Muscle layer of colon (tissue), 2 donors: ENCODE data around the gene MYL4.
"Not testable (repeated sequence)": the region's sequence is repeated elsewhere in the genome, so short reads cannot be mapped to it uniquely, and the experiment has no call there.

Source experiments
- H3K27ac ChIP-seq: one replicate; pipeline ENCODE4 v1.7.0; 2013; ENCODE audit warnings: low read depth, mild to moderate bottlenecking, low read length, moderate library complexity
- H3K27me3 ChIP-seq, 2 donors: one replicate each; pipeline ENCODE4 v1.7.0; 2013; ENCODE audit warnings: low read length in 2 of 2, mild to moderate bottlenecking in 2 of 2; ENCODE audit not compliant: insufficient read depth in 2 of 2, control insufficient read depth in 1 of 2
- H3K36me3 ChIP-seq: one replicate; pipeline ENCODE4 v1.7.0; 2013; ENCODE audit warnings: mild to moderate bottlenecking, low read length; ENCODE audit not compliant: insufficient read depth
- H3K4me1 ChIP-seq: one replicate; pipeline ENCODE4 v1.7.0; 2013; ENCODE audit warnings: mild to moderate bottlenecking, low read length; ENCODE audit not compliant: insufficient read depth
- H3K4me3 ChIP-seq, 2 donors: one replicate each; pipeline ENCODE4 v1.7.0; 2013; ENCODE audit warnings: low read length in 2 of 2, low read depth in 1 of 2, mild to moderate bottlenecking in 1 of 2, moderate library complexity in 1 of 2
- H3K9ac ChIP-seq: one replicate; pipeline ENCODE4 v1.7.0; 2013; ENCODE audit warnings: low read length
- H3K9me3 ChIP-seq: one replicate; pipeline ENCODE4 v1.7.0; 2013; ENCODE audit warnings: mild to moderate bottlenecking, low read length
- donor health status: abdominal sarcoma.
- donor health status: Adenocarcinoma of cecum.

The MYL4 gene

DNA sequence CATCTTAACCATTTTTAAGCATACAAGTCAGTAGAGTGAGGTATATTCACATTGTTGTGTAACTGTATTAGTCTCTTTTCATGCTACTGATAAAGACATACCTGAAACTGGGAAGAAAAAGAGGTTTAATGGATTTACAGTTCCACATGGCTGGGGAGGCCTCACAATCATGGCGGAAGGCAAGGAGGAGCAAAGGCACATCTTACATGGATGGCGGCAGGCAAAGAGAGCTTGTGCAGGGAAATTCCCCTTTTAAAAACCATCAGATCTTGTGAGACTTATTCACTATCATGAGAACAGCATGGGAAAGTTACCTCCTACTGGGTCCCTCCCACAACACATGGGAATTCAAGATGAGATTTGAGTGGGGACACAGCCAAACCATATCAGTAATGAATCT is 14.9 kb downstream of the MYL4 start:
- H3K4me1 ChIP-seq = peaks cover 21% of the 10 kb centered on the region
- not testable (repeated sequence) for H3K9me3 ChIP-seq, H3K36me3 ChIP-seq, H3K27me3 ChIP-seq, H3K9ac ChIP-seq, H3K4me3 ChIP-seq, H3K27ac ChIP-seq

DNA sequence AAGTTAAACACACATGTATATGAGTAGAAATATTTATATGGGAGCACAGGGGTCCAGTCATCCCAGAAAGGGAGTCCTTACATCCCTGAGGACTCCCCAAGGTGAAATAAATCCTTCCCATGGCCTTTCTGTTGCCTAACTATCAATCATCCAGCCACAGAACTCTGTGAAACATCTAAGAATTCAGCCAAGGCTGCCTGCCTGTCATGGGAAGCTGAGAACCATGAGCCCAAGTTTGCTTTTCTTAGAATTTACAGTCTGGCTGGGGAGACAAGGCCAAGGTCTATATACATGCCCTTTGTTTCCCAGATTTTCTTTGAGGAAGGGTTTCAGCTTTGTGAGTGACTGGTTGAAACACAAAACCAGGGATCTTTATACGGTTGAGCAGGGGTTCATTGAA is 15.8 kb downstream of the MYL4 start:
- Histone ChIP-seq H3K9me3 (no peaks in the 10 kb centered on the region), H3K9ac (no peak overlapping the region), H3K27ac (peak overlapping the region; percentile 88), H3K36me3 (no peaks in the 10 kb centered on the region), H3K4me1 (peaks cover 25% of the 10 kb centered on the region), H3K27me3 (no peaks in the 10 kb centered on the region), H3K4me3 (no peak overlapping the region)

DNA sequence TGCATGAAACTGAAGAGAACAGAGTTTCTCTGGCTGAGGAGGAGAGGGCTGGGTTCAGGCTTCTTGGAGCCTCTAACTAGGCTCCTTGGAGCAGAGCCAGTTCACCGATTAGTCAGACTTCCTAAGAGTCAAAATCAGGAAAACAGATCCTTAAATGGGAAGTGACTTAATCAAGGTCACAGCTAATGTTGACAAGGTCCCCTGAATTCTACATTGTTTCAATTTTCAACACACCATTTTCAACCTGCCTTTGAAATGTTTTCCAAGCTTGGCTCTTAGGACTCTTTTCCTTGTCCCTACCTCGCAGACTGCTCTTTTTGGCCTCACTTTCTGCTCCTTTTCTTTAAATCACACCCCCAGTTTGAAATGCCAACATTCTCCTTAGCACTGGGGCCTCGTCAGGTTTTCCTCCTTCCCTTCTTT is 16.3 kb downstream of the MYL4 start:
- H3K4me1 ChIP-seq = peaks cover 25% of the 10 kb centered on the region
- no peaks in the 10 kb centered on the region for H3K27me3 ChIP-seq
- H3K9me3 ChIP-seq = no peaks in the 10 kb centered on the region
- no peak overlapping the region for H3K4me3 ChIP-seq
- peak overlapping the region; percentile 88 for H3K27ac ChIP-seq
- no peaks in the 10 kb centered on the region for H3K36me3 ChIP-seq
- H3K9ac ChIP-seq = no peak overlapping the region

DNA sequence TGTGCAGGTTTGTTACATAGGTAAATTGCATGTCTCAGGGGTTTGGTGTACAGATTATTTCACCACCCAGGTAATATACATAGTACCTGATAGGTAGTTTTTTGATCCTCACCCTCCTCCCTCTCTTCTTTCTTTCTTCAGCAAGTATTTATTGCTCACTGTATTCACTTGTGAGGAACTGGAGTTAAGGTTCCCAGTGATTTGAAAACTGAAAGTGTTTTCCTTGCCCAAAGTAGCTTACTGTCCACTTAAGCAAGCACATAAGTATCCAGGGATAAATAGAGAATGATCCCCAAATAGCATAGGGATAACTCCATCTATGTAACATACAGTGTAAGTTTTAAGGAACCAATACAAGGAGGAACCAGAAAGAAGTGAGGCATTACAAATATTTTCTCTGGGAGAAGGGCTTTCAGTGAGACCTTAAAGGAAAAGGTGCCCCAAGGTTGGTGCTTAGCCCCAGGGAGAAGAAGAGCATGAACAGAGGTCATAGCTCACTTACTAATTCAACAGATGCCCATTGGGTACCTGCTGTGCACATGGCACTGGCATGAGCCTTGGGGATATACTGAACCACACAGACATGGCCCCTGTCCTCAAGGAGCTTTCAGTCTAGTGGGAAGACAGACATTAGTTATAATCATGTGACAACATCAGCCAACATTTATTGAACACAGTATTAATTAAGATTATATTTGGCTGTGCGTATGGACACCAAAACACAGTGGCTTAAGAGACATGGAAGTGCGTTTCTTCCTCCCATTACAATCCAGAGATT is 17.0 kb downstream of the MYL4 start:
- H3K9ac ChIP-seq = no peak overlapping the region
- H3K27ac ChIP-seq = peak overlapping the region; percentile 88
- no peak overlapping the region for H3K4me3 ChIP-seq
- peaks cover 25% of the 10 kb centered on the region for H3K4me1 ChIP-seq
- no peaks in the 10 kb centered on the region for H3K36me3 ChIP-seq
- H3K27me3 ChIP-seq = no peaks in the 10 kb centered on the region
- no peaks in the 10 kb centered on the region for H3K9me3 ChIP-seq

DNA sequence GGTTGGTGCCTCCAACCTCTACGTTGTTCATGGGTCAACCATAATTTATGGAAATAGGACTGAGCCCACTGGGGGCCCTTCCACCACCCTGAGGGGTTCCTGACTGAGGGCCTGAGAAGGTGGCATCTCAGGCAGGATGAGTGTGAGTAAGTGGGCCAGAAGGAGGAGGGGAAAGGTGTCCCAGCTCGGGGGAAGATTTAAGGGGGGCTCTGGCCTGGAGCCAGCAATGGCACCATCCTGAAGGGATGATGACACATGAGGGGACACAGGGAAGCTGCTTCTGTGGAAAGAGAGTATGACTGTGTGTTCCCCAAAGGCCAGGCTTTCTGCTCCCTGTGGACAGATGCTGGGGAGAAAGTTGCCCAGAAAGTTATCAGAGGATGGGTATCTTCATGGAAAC is 18.7 kb downstream of the MYL4 start:
- Histone ChIP-seq H3K4me3 (no peak overlapping the region), H3K9ac (no peak overlapping the region), H3K4me1 (peaks cover 25% of the 10 kb centered on the region), H3K9me3 (no peaks in the 10 kb centered on the region), H3K36me3 (no peaks in the 10 kb centered on the region), H3K27ac (no peak overlapping the region), H3K27me3 (no peaks in the 10 kb centered on the region)

DNA sequence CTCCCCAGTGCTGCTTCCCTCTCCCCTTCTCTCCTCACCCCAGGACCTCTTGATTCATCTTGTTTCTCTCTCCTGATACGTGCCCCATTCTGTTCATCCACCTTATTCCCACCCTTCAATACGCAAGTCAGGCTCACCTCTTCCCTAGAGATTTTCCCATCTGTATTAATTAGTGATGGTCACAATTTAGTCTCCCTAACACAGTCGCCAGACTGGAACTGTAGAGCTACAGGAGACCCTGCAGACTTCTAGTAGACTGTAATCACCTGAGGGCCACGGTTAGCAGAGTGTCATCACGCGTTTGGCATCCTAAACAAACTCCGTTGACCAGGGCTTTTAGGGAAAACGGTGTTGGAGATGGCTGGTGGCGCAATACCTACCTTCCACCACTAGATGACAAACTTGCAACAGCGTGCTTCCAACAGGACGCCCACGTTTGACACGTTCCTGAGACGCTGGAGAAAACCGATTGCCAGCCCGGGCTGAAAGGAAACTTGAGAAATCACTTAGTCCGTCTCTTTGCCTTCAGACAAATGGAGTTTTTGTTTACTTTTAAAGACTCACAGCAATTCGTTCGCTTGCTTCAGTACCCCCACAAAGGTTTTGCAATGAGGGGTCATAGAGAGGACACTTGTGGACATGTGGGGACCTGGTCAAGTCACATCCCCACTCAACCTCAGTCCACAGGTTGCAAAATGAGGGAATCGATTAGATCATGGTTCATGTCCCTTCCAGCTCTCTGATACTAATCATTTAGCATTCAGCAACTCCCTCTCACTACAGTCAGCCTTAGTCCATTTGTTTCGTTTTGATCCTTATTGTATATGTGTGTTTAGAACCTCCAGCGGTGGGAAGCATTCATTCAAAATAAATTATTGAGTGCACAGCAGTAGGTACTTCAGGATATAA is 20.6 kb downstream of the MYL4 start:
- peak overlapping the region; percentile 60 for H3K9ac ChIP-seq
- no peaks in the 10 kb centered on the region for H3K27me3 ChIP-seq
- peaks cover 21% of the 10 kb centered on the region for H3K4me1 ChIP-seq
- peak overlapping the region; percentile 61 for H3K27ac ChIP-seq
- no peaks in the 10 kb centered on the region for H3K36me3 ChIP-seq
- no peaks in the 10 kb centered on the region for H3K9me3 ChIP-seq
- H3K4me3 ChIP-seq = peak overlapping the region in 1 of 2 donors; percentile 56

DNA sequence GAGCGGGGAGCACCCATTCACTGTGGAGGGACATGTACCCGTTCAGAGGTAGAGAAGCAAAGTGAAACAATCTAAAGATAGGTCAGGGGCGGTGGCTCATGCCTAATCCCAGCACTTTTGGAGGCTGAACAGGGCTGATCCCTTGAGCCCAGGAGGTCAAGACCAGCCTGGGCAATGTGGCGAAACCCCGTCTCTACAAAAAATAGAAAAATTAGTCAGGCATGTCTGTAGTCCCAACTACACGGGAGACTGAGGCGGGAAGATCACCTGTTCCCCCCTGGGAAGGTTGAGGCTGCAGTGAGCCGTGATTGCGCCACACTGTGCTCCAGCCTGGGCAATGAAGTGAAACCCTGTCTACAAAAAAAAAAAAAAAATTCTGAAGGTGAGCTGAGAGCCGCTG is 21.7 kb downstream of the MYL4 start:
- no peak overlapping the region for H3K9ac ChIP-seq
- no peaks in the 10 kb centered on the region for H3K27me3 ChIP-seq
- H3K36me3 ChIP-seq = no peaks in the 10 kb centered on the region
- H3K4me3 ChIP-seq = no peak overlapping the region
- peaks cover 10% of the 10 kb centered on the region for H3K4me1 ChIP-seq
- H3K9me3 ChIP-seq = no peaks in the 10 kb centered on the region
- no peak overlapping the region for H3K27ac ChIP-seq

DNA sequence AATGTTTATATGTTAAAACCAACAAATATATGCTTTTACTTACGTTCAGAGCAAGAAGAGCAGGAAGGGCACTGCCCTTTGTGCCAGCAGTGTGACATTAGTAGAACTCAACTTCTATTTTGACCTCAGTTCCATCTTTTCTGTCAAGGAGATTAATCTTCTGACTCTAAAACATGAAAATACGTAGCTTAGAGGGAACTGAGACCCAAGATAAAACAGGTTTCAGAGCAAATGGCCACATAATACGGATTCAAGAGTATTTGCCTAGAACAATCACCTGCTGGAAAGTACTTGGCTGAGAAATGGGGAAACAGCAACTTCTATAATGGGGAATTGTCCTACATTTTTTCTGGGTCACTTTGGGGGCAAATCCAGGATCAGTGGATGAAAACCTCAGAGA is 22.2 kb downstream of the MYL4 start:
- H3K27ac ChIP-seq = no peak overlapping the region
- H3K4me1 ChIP-seq = peaks cover 5% of the 10 kb centered on the region
- H3K4me3 ChIP-seq = no peak overlapping the region

DNA sequence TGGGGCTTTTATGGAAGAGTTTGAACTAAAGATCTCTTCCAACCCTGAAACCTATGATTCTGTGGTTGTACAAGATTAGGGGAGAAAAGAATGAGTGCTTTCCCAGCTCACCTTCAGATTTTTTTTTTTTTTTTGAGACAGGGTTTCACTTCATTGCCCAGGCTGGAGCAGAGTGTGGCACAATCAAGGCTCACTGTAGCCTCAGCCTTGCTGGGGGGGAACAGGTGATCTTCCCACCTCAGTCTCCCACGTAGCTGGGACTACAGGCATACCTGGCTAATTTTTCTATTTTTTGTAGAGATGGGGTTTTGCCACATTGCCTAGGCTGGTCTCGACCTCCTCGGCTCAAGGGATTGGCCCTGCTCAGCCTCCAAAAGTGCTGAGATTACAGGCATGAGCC is 22.7 kb downstream of the MYL4 start:
- H3K27ac ChIP-seq = no peak overlapping the region

More for the DNA sequence above, 22.2 kb downstream of the MYL4 start:
- Histone ChIP-seq H3K9ac (no peak overlapping the region), H3K27me3 (no peaks in the 10 kb centered on the region), H3K9me3 (no peaks in the 10 kb centered on the region), H3K36me3 (no peaks in the 10 kb centered on the region)

DNA sequence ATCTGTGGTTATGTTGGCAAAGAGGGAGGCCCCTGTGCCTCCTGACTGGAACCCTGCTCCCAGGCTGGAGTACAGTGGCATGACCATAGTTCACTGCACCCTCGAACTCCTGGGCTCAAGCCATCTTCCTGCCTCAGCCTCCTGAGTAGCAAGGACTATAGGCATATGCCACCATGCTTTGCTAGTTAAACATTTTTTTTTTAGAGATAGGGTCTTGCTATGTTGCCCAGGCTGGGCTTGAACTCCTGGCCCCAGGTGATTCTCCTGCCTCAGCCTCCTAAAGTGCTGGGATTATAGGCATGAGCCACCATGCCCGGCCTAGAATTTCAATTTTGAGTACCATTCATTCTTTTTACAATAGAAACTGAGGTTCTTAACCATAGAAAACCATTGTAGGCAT is 23.3 kb downstream of the MYL4 start:
- Histone ChIP-seq H3K9ac (no peak overlapping the region), H3K27ac (no peak overlapping the region), H3K4me3 (no peak overlapping the region), H3K36me3 (no peaks in the 10 kb centered on the region), H3K9me3 (no peaks in the 10 kb centered on the region), H3K27me3 (no peaks in the 10 kb centered on the region), H3K4me1 (peaks cover 5% of the 10 kb centered on the region)

More for the DNA sequence above, 22.7 kb downstream of the MYL4 start:
- Histone ChIP-seq H3K4me1 (peaks cover 5% of the 10 kb centered on the region), H3K4me3 (no peak overlapping the region), H3K9me3 (no peaks in the 10 kb centered on the region), H3K9ac (no peak overlapping the region), H3K36me3 (no peaks in the 10 kb centered on the region), H3K27me3 (no peaks in the 10 kb centered on the region)

DNA sequence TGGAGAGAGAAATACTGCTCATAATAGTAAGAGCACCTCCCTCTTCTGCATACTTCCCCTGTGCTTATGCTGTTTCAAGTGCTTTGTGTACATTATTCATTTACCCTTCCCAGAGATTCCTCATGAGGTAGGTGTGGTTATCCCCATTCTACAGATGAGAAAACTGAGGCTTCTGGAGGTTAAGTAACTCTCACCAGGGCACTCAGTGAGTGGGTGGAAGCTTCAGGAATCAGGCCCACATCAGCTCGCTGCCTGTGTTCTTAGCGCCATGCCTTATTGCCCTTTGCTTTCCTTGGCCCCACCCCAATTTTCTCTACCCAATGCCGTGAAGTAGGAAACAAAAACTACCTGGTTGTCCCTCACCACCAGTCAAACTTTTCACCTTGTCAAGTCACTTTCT is 26.4 kb downstream of the MYL4 start:
- no peaks in the 10 kb centered on the region for H3K36me3 ChIP-seq
- no peaks in the 10 kb centered on the region for H3K27me3 ChIP-seq
- no peak overlapping the region for H3K4me3 ChIP-seq
- H3K27ac ChIP-seq = no peak overlapping the region
- H3K4me1 ChIP-seq = peaks cover 14% of the 10 kb centered on the region
- H3K9ac ChIP-seq = no peak overlapping the region
- no peaks in the 10 kb centered on the region for H3K9me3 ChIP-seq
